CD8-positive, alpha-beta memory T cell (primary cell): ENCODE results near the gene C1S. TPM values are rescaled to one million over a fixed set of nuclear protein-coding genes. Genes with fewer than 3 reads are reported as not detected.

Experiments used
- CTCF ChIA-PET: fragments of 350-600 bp; sonication (Branson Sonifier 250); formaldehyde crosslinking; loops from one replicate; lab custom pipeline; 2021; ENCODE audit warnings: antibody characterized with exemption; lab: Charles Lee
- POLR2A ChIA-PET: fragments of 350-600 bp; sonication (Branson Sonifier 250); formaldehyde crosslinking; loops from one replicate; lab custom pipeline; 2021; ENCODE audit warnings: antibody characterized with exemption; lab: Charles Lee
- DNase-seq, 5 donors: peaks; one replicate each; pipeline versions ENCODE4 v3.0.0 to v3.0.0-alpha.2; 2020 to 2022; ENCODE audit warnings: mixed read lengths in 1 of 5
- H3K27ac ChIP-seq: one replicate; pipeline ENCODE4 v1.7.0; 2013; ENCODE audit warnings: low read depth, mild to moderate bottlenecking, low read length, moderate library complexity
- H3K27me3 ChIP-seq: 2 replicates; pipeline ENCODE4 v1.7.0; 2013; ENCODE audit warnings: low read length, mild to moderate bottlenecking; ENCODE audit not compliant: insufficient read depth, poor library complexity, severe bottlenecking
- H3K36me3 ChIP-seq: 2 replicates; pipeline ENCODE4 v1.7.0; 2013; ENCODE audit warnings: mild to moderate bottlenecking, low read length, moderate library complexity; ENCODE audit not compliant: insufficient read depth
- H3K4me1 ChIP-seq: 2 replicates; pipeline ENCODE4 v1.7.0; 2013; ENCODE audit warnings: mild to moderate bottlenecking, low read length, moderate library complexity; ENCODE audit not compliant: insufficient read depth
- H3K4me3 ChIP-seq: 2 replicates; pipeline ENCODE4 v1.7.0; 2013; ENCODE audit warnings: mild to moderate bottlenecking, low read length
- H3K9me3 ChIP-seq: 2 replicates; pipeline ENCODE4 v1.7.0; 2013; ENCODE audit warnings: mild to moderate bottlenecking, low read length
- H3K27ac Mint-ChIP-seq, 8 donors: one replicate each; pipeline ENCODE4 v1.8.0; 2020 to 2021; ENCODE audit warnings: mixed read lengths in 8 of 8, mild to moderate bottlenecking in 6 of 8, inconsistent platforms in 3 of 8, moderate library complexity in 3 of 8
- H3K27me3 Mint-ChIP-seq, 2 donors: one replicate each; pipeline ENCODE4 v1.8.0; 2020 to 2021; ENCODE audit warnings: mixed read lengths in 2 of 2, mild to moderate bottlenecking in 1 of 2, moderate library complexity in 1 of 2
- H3K36me3 Mint-ChIP-seq, 3 donors: one replicate each; pipeline ENCODE4 v1.8.0; 2020 to 2021; ENCODE audit warnings: mixed read lengths in 3 of 3, inconsistent platforms in 1 of 3, mild to moderate bottlenecking in 1 of 3
- H3K4me1 Mint-ChIP-seq, 3 donors: one replicate each; pipeline ENCODE4 v1.8.0; 2020 to 2021; ENCODE audit warnings: mixed read lengths in 3 of 3, inconsistent platforms in 1 of 3, mild to moderate bottlenecking in 1 of 3
- H3K4me3 Mint-ChIP-seq, 7 donors: one replicate each; pipeline ENCODE4 v1.8.0; 2020 to 2021; ENCODE audit warnings: mixed read lengths in 7 of 7, mild to moderate bottlenecking in 6 of 7, moderate library complexity in 4 of 7, inconsistent platforms in 2 of 7
- H3K9me3 Mint-ChIP-seq, 5 donors: one replicate each; pipeline ENCODE4 v1.8.0; 2020 to 2022; ENCODE audit warnings: mixed read lengths in 5 of 5, mild to moderate bottlenecking in 3 of 5, moderate library complexity in 2 of 5, inconsistent platforms in 1 of 5
- polyA plus RNA-seq: library from polyadenylated mRNA; unstranded; fragments of 300-500 nt; fragmentation: Illumina TruSeq; gene quantifications from one replicate; pipeline ENCODE4 v1.2.3, GENCODE V29; 2021
- total RNA-seq, 2 experiments: library from RNA; stranded (reverse); gene quantifications; one replicate each; pipeline ENCODE4 v1.2.3, GENCODE V29; 2021

Gene C1S
- total and polyA plus RNA-seq, 3 experiments from 2014 or later: 0.64 to 0.83 TPM; not detected in 1

DNA sequence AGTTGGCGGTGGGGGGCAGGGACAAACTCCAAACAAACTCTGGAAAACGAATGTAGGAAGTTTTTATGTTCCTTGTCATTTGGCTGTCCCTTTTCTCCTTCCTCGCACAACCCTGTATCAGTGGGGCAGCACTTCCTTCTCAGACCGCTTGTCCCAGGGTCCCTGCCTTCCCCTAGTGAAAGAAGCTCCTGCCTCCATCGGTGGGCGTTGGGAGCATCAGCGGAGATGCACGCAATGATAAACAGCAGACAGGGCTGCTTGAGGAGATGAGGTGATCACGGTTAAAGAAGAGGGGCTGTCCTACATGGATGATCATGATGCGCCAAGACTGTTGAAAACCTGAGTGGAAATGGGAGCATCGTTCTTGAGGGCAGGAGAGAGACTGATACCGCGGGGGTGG, 620 bp downstream of the C1S start:
- no peak overlapping the region for H3K27ac Mint-ChIP-seq
- DNase-seq: no peak
- ChIA-PET POLR2A (no interaction called here), CTCF (interaction anchor here (1.1 kb wide), 1 partner anchor 52 kb away, joined by 3 read pairs; no protein-coding TSS in a partner anchor)
- H3K9me3 Mint-ChIP-seq: no peaks in the 10 kb centered on the region
- H3K4me1 Mint-ChIP-seq: no peaks in the 10 kb centered on the region
- Histone ChIP-seq H3K27me3 (peaks cover 3% of the 10 kb centered on the region), H3K4me3 (no peak overlapping the region), H3K36me3 (no peaks in the 10 kb centered on the region), H3K27ac (no peak overlapping the region), H3K9me3 (no peaks in the 10 kb centered on the region), H3K4me1 (no peaks in the 10 kb centered on the region)
- H3K27me3 Mint-ChIP-seq: peaks cover 17 to 48% of the 10 kb centered on the region in 2 donors
- no peak overlapping the region for H3K4me3 Mint-ChIP-seq
- peaks cover 0 to 8% (median 1%) of the 10 kb centered on the region in 3 donors for H3K36me3 Mint-ChIP-seq

DNA sequence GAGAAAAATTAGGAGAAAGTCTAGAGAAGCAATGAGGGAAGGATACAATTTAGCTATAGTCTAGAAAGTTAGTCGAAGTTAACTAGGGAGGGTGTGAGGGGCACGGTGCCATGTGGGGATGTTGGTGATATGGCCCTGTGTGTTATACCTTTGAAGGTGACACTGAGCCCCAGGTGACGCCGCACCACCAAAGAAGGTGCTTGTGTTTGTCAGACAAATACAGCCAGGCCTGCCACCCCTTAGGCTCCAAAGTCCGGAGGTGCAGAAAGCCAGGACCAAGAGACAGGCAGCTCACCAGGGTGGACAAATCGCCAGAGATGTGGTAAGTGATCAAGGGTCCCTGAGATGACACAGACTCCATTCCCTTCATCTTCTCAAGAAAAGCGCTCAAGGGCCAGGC, 1.1 kb downstream of the C1S start:
- CTCF ChIA-PET: interaction anchor here (1.1 kb wide), 1 partner anchor 52 kb away, joined by 3 read pairs; no protein-coding TSS in a partner anchor
- no peak overlapping the region for H3K4me3 Mint-ChIP-seq
- Histone ChIP-seq H3K36me3 (no peaks in the 10 kb centered on the region), H3K27me3 (peaks cover 3% of the 10 kb centered on the region), H3K4me1 (no peaks in the 10 kb centered on the region), H3K27ac (no peak overlapping the region), H3K4me3 (no peak overlapping the region), H3K9me3 (no peaks in the 10 kb centered on the region)
- H3K4me1 Mint-ChIP-seq: no peaks in the 10 kb centered on the region
- DNase-seq: no peak
- H3K9me3 Mint-ChIP-seq: no peaks in the 10 kb centered on the region
- POLR2A ChIA-PET: no interaction called here
- H3K27ac Mint-ChIP-seq: no peak overlapping the region
- peaks cover 0 to 4% (median 1%) of the 10 kb centered on the region in 3 donors for H3K36me3 Mint-ChIP-seq
- H3K27me3 Mint-ChIP-seq: peaks cover 14 to 44% of the 10 kb centered on the region in 2 donors

DNA sequence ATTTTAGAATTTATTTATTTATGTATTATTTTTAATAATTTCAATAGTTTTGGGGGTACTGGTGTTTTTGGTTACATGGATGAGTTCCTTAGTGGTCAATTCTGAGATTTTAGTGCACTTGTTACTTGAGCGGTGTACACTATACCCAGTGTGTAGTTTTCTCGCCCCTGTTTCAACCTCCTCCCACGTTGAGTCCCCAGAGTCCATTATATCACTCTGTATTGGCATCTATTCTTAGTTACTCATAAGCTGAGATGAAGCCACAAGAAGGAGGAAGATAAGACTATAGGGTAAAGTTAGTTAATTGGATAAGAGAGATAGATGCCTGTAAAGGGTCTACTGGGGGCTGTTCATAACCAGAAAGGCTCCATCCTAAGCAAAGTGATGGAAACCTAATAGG, 4.0 kb downstream of the C1S start:
- Histone ChIP-seq H3K4me3 (no peak overlapping the region), H3K9me3 (no peaks in the 10 kb centered on the region), H3K4me1 (no peaks in the 10 kb centered on the region), H3K36me3 (no peaks in the 10 kb centered on the region), H3K27me3 (peaks cover 3% of the 10 kb centered on the region), H3K27ac (no peak overlapping the region)
- no peak overlapping the region for H3K27ac Mint-ChIP-seq
- ChIA-PET POLR2A (no interaction called here), CTCF (no interaction called here)
- H3K27me3 Mint-ChIP-seq: peaks cover 6 to 29% of the 10 kb centered on the region in 2 donors
- H3K4me1 Mint-ChIP-seq: no peaks in the 10 kb centered on the region
- no peak for DNase-seq
- no peak overlapping the region for H3K4me3 Mint-ChIP-seq
- peaks cover 0 to 4% (median 0%) of the 10 kb centered on the region in 3 donors for H3K36me3 Mint-ChIP-seq
- no peaks in the 10 kb centered on the region for H3K9me3 Mint-ChIP-seq

DNA sequence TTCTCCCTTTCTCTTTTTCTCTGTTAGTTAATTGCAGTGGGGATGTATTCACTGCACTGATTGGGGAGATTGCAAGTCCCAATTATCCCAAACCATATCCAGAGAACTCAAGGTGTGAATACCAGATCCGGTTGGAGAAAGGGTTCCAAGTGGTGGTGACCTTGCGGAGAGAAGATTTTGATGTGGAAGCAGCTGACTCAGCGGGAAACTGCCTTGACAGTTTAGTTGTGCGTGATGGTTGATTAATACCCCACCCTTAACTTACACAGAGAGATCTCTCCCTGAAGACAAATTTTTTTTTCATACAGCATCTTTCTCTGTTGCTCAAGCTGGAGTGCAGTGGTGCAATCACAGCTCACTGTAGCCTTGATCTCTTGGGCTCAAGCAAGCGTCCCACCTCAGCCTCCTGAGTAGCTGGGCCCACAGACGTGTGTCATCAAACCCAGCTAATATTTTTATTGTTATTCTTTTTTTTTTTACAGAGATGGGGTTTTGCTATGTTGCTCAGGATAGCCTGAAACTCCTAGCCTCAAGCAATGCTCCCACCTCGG, 4.6 kb downstream of the C1S start:
- Mint-ChIP-seq H3K36me3 (no peaks in the 10 kb centered on the region), H3K27me3 (peaks cover 2 to 27% of the 10 kb centered on the region in 2 donors), H3K4me3 (no peak overlapping the region), H3K9me3 (no peaks in the 10 kb centered on the region), H3K27ac (no peak overlapping the region), H3K4me1 (no peaks in the 10 kb centered on the region)
- peaks cover 3% of the 10 kb centered on the region for H3K27me3 ChIP-seq
- no peaks in the 10 kb centered on the region for H3K36me3 ChIP-seq
- H3K9me3 ChIP-seq: no peaks in the 10 kb centered on the region
- no peak overlapping the region for H3K27ac ChIP-seq
- no peak overlapping the region for H3K4me3 ChIP-seq
- no peaks in the 10 kb centered on the region for H3K4me1 ChIP-seq
- ChIA-PET POLR2A (no interaction called here), CTCF (no interaction called here)
- no peak for DNase-seq

GRCh38 chr12:7066596-7066995, 6.1 kb downstream of the C1S start:
- Histone ChIP-seq H3K27ac (no peak overlapping the region), H3K4me1 (no peaks in the 10 kb centered on the region), H3K4me3 (no peak overlapping the region), H3K36me3 (no peaks in the 10 kb centered on the region), H3K9me3 (no peaks in the 10 kb centered on the region), H3K27me3 (no peaks in the 10 kb centered on the region)
- Mint-ChIP-seq H3K4me1 (no peaks in the 10 kb centered on the region), H3K4me3 (no peak overlapping the region), H3K36me3 (no peaks in the 10 kb centered on the region), H3K9me3 (no peaks in the 10 kb centered on the region), H3K27me3 (peaks cover 2 to 23% of the 10 kb centered on the region in 2 donors), H3K27ac (peak overlapping the region in 1 of 8 donors; percentile 34)
- DNase-seq: no peak
- CTCF ChIA-PET: no interaction called here
- POLR2A ChIA-PET: no interaction called here

DNA sequence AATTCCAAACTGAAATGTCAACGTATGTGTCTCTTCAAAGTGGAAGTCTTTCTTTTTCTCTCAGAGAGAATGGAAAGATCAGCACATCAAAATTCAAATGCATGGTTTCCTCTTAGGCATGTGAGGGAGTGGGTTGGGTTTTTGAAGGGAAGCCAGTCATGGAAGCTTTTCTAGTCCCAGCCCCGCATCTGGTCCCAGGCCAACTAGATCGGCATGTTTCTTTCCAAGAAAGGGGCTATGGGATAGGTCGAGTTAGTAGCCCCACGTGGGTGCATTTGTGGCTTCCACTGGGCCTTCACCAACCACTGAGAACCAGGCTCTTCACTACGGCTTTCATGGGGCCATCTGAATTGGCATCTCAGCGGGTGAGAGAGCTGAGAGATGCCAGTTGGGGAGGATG, 6.6 kb downstream of the C1S start:
- no peaks in the 10 kb centered on the region for H3K36me3 ChIP-seq
- DNase-seq: no peak
- no peaks in the 10 kb centered on the region for H3K4me1 ChIP-seq
- no peaks in the 10 kb centered on the region for H3K36me3 Mint-ChIP-seq
- H3K27ac ChIP-seq: no peak overlapping the region
- no peaks in the 10 kb centered on the region for H3K4me1 Mint-ChIP-seq
- ChIA-PET CTCF (no interaction called here), POLR2A (no interaction called here)
- H3K27me3 ChIP-seq: no peaks in the 10 kb centered on the region
- no peaks in the 10 kb centered on the region for H3K9me3 Mint-ChIP-seq
- no peaks in the 10 kb centered on the region for H3K9me3 ChIP-seq
- H3K4me3 ChIP-seq: no peak overlapping the region
- no peak overlapping the region for H3K27ac Mint-ChIP-seq
- H3K4me3 Mint-ChIP-seq: no peak overlapping the region
- peaks cover 2 to 28% of the 10 kb centered on the region in 2 donors for H3K27me3 Mint-ChIP-seq

DNA sequence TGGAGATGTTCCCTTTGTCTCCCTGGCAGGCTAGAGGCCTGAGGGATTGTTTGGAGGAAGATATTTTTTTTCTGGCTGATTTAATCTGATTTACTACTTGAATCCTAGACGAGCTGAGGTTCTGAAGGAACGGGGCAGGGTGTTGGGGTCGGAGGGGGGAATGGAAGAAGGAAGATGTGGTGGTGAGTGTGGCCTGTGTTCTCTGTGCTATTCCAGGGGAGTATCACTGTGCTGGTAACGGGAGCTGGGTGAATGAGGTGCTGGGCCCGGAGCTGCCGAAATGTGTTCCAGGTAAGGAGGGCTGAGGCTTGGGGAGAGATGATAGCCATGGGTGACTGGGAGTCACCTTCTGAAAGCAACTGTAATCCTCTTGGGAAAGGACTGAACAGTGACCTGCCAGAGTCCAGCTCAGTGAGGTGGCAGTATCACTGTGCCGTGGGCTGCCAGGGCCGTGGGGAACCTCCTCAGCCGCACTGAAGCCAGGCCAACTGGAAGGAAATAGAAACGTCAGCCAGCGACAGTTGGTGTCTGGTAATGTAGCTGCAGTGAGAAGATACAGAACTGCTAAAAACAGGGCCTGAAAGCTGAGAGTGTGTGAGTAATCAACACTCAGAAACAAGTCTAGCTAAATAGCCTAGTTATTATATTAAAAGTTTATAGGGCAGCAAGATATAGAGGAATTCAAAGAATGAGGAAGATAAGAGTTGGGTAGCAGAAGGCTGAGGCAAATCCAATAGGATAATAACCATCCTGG, 7.9 kb downstream of the C1S start:
- peaks cover 0 to 35% of the 10 kb centered on the region in 2 donors for H3K27me3 Mint-ChIP-seq
- Histone ChIP-seq H3K27ac (no peak overlapping the region), H3K9me3 (no peaks in the 10 kb centered on the region), H3K27me3 (no peaks in the 10 kb centered on the region), H3K4me3 (no peak overlapping the region), H3K4me1 (no peaks in the 10 kb centered on the region), H3K36me3 (no peaks in the 10 kb centered on the region)
- no peak overlapping the region for H3K4me3 Mint-ChIP-seq
- H3K36me3 Mint-ChIP-seq: no peaks in the 10 kb centered on the region
- H3K9me3 Mint-ChIP-seq: no peaks in the 10 kb centered on the region
- ChIA-PET CTCF (interaction anchor here (0.8 kb wide), 1 partner anchor 25 kb away, joined by 3 read pairs; no protein-coding TSS in a partner anchor), POLR2A (no interaction called here)
- H3K27ac Mint-ChIP-seq: no peak overlapping the region
- DNase-seq: no peak
- H3K4me1 Mint-ChIP-seq: no peaks in the 10 kb centered on the region

GRCh38 chr12:7068994-7069346, 8.5 kb downstream of the C1S start:
- CTCF ChIA-PET: no interaction called here
- H3K4me1 Mint-ChIP-seq: no peaks in the 10 kb centered on the region

More at GRCh38 chr12:7068994-7069346, 8.5 kb downstream of the C1S start:
- peak overlapping the region in 1 of 8 donors; percentile 35 for H3K27ac Mint-ChIP-seq
- no peaks in the 10 kb centered on the region for H3K36me3 Mint-ChIP-seq
- Histone ChIP-seq H3K9me3 (no peaks in the 10 kb centered on the region), H3K4me1 (no peaks in the 10 kb centered on the region), H3K36me3 (no peaks in the 10 kb centered on the region), H3K27me3 (no peaks in the 10 kb centered on the region), H3K27ac (no peak overlapping the region), H3K4me3 (no peak overlapping the region)
- POLR2A ChIA-PET: no interaction called here
- no peaks in the 10 kb centered on the region for H3K9me3 Mint-ChIP-seq
- no peak overlapping the region for H3K4me3 Mint-ChIP-seq
- peaks cover 0 to 38% of the 10 kb centered on the region in 2 donors for H3K27me3 Mint-ChIP-seq
- no peak for DNase-seq
